CD4-positive, alpha-beta T cell treated with Interleukin-15 for 4 hours (primary cell): ENCODE data around the gene TMEM203.
"Not testable (repeated sequence)": the region's sequence is repeated elsewhere in the genome, so short reads cannot be mapped to it uniquely, and the experiment has no call there.

Source experiments
- DNase-seq: peaks from one replicate; pipeline ENCODE4 v3.0.0-alpha.2; 2020; ENCODE audit warnings: low spot score

Gene TMEM203

GRCh38 chr9:137205126-137206069 lies at the start of gene TMEM203, which contains the start of gene NDOR1:
Gene TMEM203 (minus strand): TSS chr9:137205648. CDS start chr9:137205414, 234 bp downstream.
Gene NDOR1 (plus strand): TSS chr9:137205700. CDS start chr9:137205778, 78 bp downstream.
- DNase-seq: peak; percentile 90

- peak; percentile 95 for DNase-seq
These were observed 49.4 kb upstream of the TMEM203 start, which contains the start of gene NELFB for GRCh38 chr9:137254624-137255447. Gene NELFB (plus strand): TSS chr9:137255327.

GRCh38 chr9:137253717-137254623 lies 48.5 kb upstream of the TMEM203 start:
- no peak for DNase-seq

GRCh38 chr9:137252555-137253506 lies 47.4 kb upstream of the TMEM203 start:
- no peak for DNase-seq

- no peak for DNase-seq
These were observed 46.2 kb upstream of the TMEM203 start for GRCh38 chr9:137251490-137252268.

- no peak for DNase-seq
These were observed 45.7 kb upstream of the TMEM203 start, which contains the start of gene STPG3 for GRCh38 chr9:137251194-137251461. Gene STPG3 (plus strand): TSS chr9:137251286. CDS start chr9:137251287, 1 bp downstream.

- no peak for DNase-seq
These were observed 45.1 kb upstream of the TMEM203 start for GRCh38 chr9:137250329-137251193.

- DNase-seq: no peak
These were observed 42.4 kb upstream of the TMEM203 start for GRCh38 chr9:137247916-137248175.

- DNase-seq: no peak
These were observed 41.9 kb upstream of the TMEM203 start for GRCh38 chr9:137247135-137247915.

- DNase-seq: no peak
These were observed 40.3 kb upstream of the TMEM203 start for GRCh38 chr9:137245450-137246421.

GRCh38 chr9:137244486-137245449 lies 39.3 kb upstream of the TMEM203 start:
- no peak for DNase-seq

GRCh38 chr9:137243626-137244485 lies 38.4 kb upstream of the TMEM203 start:
- no peak for DNase-seq

GRCh38 chr9:137243266-137243625 lies 37.8 kb upstream of the TMEM203 start:
- DNase-seq: not testable (repeated sequence)

- DNase-seq: no peak
These were observed 37.1 kb upstream of the TMEM203 start for GRCh38 chr9:137242269-137243203.
